Astrocyte of the spinal cord (primary cell): ENCODE measurements around the gene NSG1.

Source experiments
- DNase-seq: peaks from one replicate; pipeline ENCODE4 v3.0.0; 2011; ENCODE audit warnings: low read depth, low spot score
- H3K4me3 ChIP-seq: 2 replicates; pipeline ENCODE4 v1.5.1; 2011; ENCODE audit warnings: low read depth, mild to moderate bottlenecking, low read length, moderate library complexity
- in situ Hi-C: cut with HindIII; loops from 2 replicates; pipeline ENCODE4 v1.10.0; 2017; ENCODE audit warnings: low sequenced_read_pairs
- TF ChIP-seq, protein P1 (sequence below): IDR thresholded peaks from 2 replicates; pipeline ENCODE4 v1.5.1; 2012; ENCODE audit warnings: low read depth, mild to moderate bottlenecking, low read length, inconsistent platforms

NSG1 gene

DNA sequence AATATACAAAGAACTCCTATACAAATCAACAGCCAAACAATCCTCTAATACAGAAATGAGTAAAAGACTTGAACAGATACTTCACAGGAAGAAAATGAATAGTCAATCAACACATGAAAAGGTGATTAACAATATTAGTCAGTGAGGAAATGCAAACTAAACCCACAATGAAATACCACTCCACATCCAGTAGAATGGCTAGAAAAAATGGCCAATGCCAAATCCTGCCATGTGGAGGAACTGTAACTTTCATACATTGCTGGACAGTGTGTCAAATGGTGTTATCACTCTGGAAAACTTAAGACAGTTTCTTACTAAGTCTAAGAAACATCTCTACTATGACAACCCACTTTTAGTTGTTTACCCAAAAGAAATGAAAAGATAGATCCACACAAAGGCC is 59.5 kb downstream of the NSG1 start:
- H3K4me3 ChIP-seq = no peak overlapping the region
- TF ChIP-seq, protein P1, sequence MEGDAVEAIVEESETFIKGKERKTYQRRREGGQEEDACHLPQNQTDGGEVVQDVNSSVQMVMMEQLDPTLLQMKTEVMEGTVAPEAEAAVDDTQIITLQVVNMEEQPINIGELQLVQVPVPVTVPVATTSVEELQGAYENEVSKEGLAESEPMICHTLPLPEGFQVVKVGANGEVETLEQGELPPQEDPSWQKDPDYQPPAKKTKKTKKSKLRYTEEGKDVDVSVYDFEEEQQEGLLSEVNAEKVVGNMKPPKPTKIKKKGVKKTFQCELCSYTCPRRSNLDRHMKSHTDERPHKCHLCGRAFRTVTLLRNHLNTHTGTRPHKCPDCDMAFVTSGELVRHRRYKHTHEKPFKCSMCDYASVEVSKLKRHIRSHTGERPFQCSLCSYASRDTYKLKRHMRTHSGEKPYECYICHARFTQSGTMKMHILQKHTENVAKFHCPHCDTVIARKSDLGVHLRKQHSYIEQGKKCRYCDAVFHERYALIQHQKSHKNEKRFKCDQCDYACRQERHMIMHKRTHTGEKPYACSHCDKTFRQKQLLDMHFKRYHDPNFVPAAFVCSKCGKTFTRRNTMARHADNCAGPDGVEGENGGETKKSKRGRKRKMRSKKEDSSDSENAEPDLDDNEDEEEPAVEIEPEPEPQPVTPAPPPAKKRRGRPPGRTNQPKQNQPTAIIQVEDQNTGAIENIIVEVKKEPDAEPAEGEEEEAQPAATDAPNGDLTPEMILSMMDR = no peak
- in situ Hi-C loops = no loop called here
- no peak for DNase-seq

DNA sequence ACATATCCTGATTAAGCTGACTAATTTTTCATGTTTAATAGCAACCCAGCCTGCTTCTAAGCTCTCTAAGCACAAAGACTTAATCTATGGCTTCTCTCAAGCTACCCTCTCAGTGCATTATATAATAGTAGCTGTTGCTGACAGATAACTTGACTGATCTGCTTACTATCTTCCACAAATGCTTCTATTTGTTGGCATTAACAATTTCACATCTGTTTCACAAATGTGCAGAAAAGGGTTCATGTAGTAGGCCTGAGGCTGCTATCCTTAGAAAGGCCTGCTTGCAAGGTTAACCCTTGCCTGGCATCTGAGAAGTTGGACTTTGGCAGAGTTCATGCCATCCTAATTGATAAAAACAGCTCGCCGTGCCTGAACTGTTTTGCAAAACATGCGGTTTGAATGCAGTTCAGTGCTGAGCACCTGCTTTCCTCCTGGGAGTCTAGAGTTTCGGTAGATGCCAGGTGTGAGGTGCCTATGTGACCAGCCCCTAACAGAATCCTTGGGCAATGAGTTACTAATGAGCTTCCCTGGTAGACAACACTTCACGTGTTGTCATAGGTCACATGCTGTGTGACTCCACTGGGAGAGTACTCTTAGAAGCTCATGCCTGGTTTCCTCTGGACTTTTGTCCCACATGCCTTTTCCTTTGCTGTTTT is 68.4 kb downstream of the NSG1 start:
- no peak overlapping the region for H3K4me3 ChIP-seq
- in situ Hi-C loops = no loop called here
- no peak for DNase-seq
- TF ChIP-seq, protein P1 = no peak

DNA sequence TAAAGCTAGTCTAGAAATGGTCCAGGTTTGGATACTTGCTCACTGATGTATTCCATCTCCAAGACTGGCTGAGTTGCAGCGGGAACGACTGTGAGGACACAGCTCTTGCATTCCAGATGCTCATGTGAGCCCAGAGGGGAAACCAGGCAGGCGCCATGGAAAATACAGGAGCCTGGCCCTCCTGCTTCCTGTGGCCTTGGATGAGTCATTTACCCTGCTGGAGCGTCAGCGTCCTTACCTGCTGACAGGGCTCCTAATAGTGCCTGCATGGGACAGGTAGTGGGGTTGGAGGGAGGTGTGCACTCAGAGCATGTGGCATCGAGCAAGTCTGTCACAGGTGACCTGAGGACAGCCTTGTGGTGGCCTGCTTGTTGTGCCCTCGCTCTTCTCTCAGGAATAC is 69.4 kb downstream of the NSG1 start:
- no peak for DNase-seq
- in situ Hi-C loops = no loop called here

DNA sequence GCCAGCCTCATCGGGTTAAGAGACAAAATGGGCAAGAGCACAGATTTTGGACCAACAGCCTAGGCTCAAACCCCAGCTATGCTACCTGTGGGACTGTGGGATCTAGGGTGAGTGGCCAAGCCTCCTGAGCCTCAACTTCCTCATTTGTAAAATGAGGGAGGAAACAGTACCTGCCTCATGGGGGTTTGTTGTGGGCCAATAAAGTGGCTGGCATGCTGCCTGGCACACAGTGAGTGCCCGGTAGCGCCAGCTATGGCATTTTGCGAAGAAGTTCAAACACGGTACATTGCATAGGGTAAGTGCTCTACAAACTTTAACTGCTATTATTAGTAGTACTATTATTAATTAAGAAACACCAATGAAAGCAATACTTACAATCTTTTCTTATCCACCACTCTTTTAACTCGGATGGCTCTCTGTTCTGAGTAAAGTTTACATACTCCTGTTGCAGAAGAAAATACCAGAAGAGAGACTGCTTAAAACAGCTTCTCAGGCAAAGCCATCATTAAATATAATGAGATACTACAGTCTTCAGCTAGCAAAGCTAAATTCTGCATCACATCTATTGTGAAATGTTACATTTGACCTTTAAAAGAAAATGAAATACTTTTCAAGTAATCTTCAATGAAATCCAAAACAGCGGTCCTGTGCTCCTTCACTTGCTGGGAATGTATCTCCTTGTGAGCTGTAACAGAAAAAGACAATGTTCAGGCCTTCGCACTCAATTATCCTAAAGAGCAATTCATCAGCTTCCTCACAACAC is 70.1 kb downstream of the NSG1 start:
- in situ Hi-C loops = no loop called here
- H3K4me3 ChIP-seq = no peak overlapping the region
- no peak for DNase-seq
- TF ChIP-seq, protein P1 = no peak

More for the DNA sequence above, 69.4 kb downstream of the NSG1 start:
- H3K4me3 ChIP-seq = no peak overlapping the region
- TF ChIP-seq, protein P1 = no peak

DNA sequence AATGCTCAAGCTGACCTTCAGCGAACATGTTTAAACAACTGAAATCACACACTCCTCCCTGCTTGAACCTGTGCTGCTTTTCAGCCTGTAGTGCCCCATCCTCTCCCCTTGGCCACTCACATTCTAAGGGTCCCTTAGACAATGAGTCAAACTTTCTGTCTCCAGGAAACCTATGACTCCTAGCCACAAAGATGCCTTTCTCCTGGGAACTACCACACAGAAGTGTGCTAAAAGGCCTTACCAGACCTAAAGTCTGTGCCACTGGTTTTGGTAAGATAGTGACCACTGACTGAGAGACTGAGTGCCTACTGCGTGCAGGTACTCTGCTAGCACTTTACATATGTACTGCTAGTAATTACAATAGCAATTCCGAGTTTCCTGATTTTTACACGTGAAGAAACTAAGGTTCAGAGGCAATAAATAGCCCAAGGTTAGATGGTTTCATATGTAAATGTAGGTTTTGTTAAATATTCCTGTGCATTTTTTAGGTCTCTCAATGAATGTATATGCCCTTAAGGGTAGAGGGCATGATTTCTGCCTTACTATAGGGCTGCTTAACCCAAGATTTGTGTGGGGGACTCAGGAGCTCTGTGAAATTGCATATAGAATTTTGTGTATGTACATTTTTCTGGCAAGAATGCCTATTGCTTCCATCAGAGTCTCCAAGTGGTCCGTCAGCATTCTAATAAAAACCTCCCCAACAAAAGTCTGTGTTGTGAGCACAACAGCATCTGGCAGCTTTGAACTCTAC is 71.1 kb downstream of the NSG1 start:
- in situ Hi-C loops = no loop called here
- peak; percentile 79 for DNase-seq
- no peak overlapping the region for H3K4me3 ChIP-seq
- TF ChIP-seq, protein P1 = no peak

DNA sequence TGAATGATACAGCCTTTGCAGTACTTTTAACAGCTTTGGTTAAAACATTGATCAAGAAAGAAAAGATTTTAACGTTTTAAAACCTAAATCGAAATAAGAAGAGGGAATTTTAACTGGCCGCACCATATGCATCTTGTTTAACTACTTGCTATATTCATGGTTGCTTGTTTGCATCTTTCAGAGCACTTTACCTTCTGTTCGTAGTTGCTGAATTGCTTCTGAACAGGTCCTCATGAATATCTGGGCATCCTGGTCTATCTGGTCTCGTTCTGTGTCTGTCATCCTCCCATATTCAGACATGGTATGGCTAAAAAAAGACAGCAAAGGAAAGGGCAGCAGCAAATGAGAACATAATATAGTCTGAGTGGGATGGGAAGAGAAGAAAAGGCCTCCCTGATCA is 72.3 kb downstream of the NSG1 start:
- no peak overlapping the region for H3K4me3 ChIP-seq
- in situ Hi-C loops = no loop called here
- DNase-seq = no peak
- TF ChIP-seq, protein P1 = no peak
